Measurements from ENCODE around the gene DHRSX. TPM values are rescaled to one million over a fixed set of nuclear protein-coding genes. Genes with fewer than 3 reads are reported as not detected.

Gene DHRSX
- total and polyA plus RNA-seq, 9 of the 15 experiments (the other 6 are each of a cell fraction or from before 2014, with no cell fraction given): 0.59 to 11.0 (median 6.2) TPM

DNA sequence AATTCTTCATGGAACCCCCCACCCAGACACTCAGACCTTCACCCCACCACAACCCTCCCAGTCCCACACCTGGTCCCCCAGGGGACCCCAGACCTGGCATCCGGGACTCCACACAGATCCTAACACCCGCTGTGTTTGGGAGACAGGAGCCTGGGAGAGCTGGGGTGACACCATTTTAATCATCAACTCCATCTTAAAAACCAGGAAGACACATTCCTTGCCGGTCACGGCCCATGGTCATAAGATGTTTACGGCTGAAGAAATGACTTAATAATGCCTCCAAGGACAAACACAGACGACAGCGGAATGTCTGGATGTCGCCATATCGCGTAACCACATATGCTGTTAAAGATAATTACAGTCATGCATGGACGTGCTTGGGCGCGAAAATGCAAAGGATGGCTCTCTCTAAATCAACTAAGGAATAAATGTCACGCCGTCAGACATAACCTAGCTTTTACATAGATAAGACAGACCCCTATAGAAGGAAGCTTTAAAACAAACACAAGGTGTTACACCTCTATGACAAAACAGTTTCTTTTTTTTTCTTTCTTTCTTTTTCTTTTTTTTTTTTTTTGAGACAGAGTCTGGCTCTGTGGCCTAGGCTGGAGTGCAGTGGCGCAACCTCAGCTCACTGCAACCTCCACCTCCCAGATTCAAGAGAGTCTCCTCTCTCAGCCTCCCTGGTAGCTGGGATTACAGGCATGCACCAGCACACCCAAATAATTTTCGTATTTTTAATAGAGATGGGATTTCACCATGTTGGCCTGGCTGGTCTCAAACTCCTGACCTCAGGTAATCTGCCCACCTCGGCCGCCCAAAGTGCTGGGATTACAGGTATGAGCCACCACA is 2.1 kb upstream of the DHRSX start (continued):
- TF ChIP-seq ZBTB5 (IDR thresholded peaks at IDR 0.05): no peak
- peak; percentile 79 for TF ChIP-seq ZNF134 (CRISPR knock-in tag; conservative IDR thresholded peaks at IDR 0.05)
- TF ChIP-seq SMARCA4 (IDR thresholded peaks at IDR 0.05): peak; percentile 49; the same call in 1 of the 2 replicates
- TF ChIP-seq, protein P1, sequence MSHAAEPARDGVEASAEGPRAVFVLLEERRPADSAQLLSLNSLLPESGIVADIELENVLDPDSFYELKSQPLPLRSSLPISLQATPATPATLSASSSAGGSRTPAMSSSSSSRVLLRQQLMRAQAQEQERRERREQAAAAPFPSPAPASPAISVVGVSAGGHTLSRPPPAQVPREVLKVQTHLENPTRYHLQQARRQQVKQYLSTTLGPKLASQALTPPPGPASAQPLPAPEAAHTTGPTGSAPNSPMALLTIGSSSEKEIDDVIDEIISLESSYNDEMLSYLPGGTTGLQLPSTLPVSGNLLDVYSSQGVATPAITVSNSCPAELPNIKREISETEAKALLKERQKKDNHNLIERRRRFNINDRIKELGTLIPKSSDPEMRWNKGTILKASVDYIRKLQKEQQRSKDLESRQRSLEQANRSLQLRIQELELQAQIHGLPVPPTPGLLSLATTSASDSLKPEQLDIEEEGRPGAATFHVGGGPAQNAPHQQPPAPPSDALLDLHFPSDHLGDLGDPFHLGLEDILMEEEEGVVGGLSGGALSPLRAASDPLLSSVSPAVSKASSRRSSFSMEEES (CRISPR knock-in tag; IDR thresholded peaks at IDR 0.05): no peak
- no peak for TF ChIP-seq MCM7 (IDR thresholded peaks at IDR 0.05)
- TF ChIP-seq MCM3 (IDR thresholded peaks at IDR 0.05): no peak
- no peak for TF ChIP-seq HES1 (IDR thresholded peaks at IDR 0.05; ENCODE audit: low read depth)
- TF ChIP-seq HDAC8 (tag; IDR thresholded peaks at IDR 0.05): peak; percentile 97
- no peak for TF ChIP-seq HNRNPH1 (optimal IDR thresholded peaks at IDR 0.05; ENCODE audit: low read depth, low read length)
- 0 out of 2 replicates have a peak, but pooled peaks have one; percentile 30 for TF ChIP-seq ZNF586 (CRISPR knock-in tag; conservative IDR thresholded peaks at IDR 0.05)
- no peak for TF ChIP-seq POLR2B (IDR thresholded peaks at IDR 0.05; ENCODE audit: low read depth, partially characterized antibody)
- TF ChIP-seq ZMIZ1 (IDR thresholded peaks at IDR 0.05; ENCODE audit: low read depth in 2 of 2, low read length in 2 of 2): no peak
- TF ChIP-seq NUFIP1 (IDR thresholded peaks at IDR 0.05; ENCODE audit: partially characterized antibody): no peak
- no peak for TF ChIP-seq RBM34 (IDR thresholded peaks at IDR 0.05; ENCODE audit: borderline replicate concordance, insufficient read depth, low read length)
- peak; percentile 86 for TF ChIP-seq ZNF311 (CRISPR knock-in tag; IDR thresholded peaks at IDR 0.05)
- no peak for TF ChIP-seq TFAP4 (CRISPR knock-in tag; IDR thresholded peaks at IDR 0.05; ENCODE audit: borderline replicate concordance)
- TF ChIP-seq MEIS2 (IDR thresholded peaks at IDR 0.05; ENCODE audit: partially characterized antibody): peak; percentile 81
- no peak for TF ChIP-seq BMI1 (IDR thresholded peaks at IDR 0.05; ENCODE audit: low read length)
- peak; percentile 93 for TF ChIP-seq BACH1 (tag; IDR thresholded peaks at IDR 0.05)
- TF ChIP-seq NFIX (CRISPR knock-in tag; IDR thresholded peaks at IDR 0.05; ENCODE audit: low read depth): peak; percentile 36
